Endodermal cell (in vitro differentiated cells): ENCODE results near the gene SNX9. TPM values are rescaled to one million over a fixed set of nuclear protein-coding genes. Genes with fewer than 3 reads are reported as not detected.

Experiments
- DNase-seq: peaks from one replicate; pipeline ENCODE4 v3.0.0-alpha.2; 2017
- H3K27ac ChIP-seq: 2 replicates; pipeline ENCODE4 v1.5.1; 2013; ENCODE audit warnings: mild to moderate bottlenecking, low read depth, low read length, moderate library complexity
- H3K27me3 ChIP-seq: 2 replicates; pipeline ENCODE4 v1.6.1; 2013; ENCODE audit warnings: mild to moderate bottlenecking, low read length, moderate library complexity; ENCODE audit not compliant: insufficient read depth, control insufficient read depth, poor library complexity, severe bottlenecking
- H3K36me3 ChIP-seq: 2 replicates; pipeline ENCODE4 v1.7.0; 2013; ENCODE audit warnings: mild to moderate bottlenecking, low read length, moderate library complexity; ENCODE audit not compliant: control insufficient read depth, insufficient read depth
- H3K4me1 ChIP-seq: one replicate; pipeline ENCODE4 v1.7.0; 2013; ENCODE audit warnings: low read length; ENCODE audit not compliant: control insufficient read depth, insufficient read depth
- H3K4me3 ChIP-seq: 2 replicates; pipeline ENCODE4 v1.5.1; 2013; ENCODE audit warnings: mild to moderate bottlenecking, low read length, moderate library complexity
- H3K9ac ChIP-seq: 2 replicates; pipeline ENCODE4 v1.6.1; 2013; ENCODE audit warnings: mild to moderate bottlenecking, low read length, moderate library complexity; ENCODE audit not compliant: poor library complexity, severe bottlenecking; ENCODE audit errors: extremely low read depth
- H3K9me3 ChIP-seq: 2 replicates; pipeline ENCODE4 v1.6.1; 2013; ENCODE audit warnings: mild to moderate bottlenecking, low read length, moderate library complexity; ENCODE audit not compliant: control insufficient read depth
- H3K27ac Mint-ChIP-seq: 2 replicates; pipeline ENCODE4 v1.8.0; 2020; ENCODE audit warnings: mixed read lengths
- H3K27me3 Mint-ChIP-seq: 2 replicates; pipeline ENCODE4 v1.8.0; 2021; ENCODE audit warnings: mild to moderate bottlenecking, mixed read lengths; ENCODE audit not compliant: insufficient read depth
- H3K36me3 Mint-ChIP-seq: 2 replicates; pipeline ENCODE4 v1.8.0; 2020; ENCODE audit warnings: low read depth, mixed read lengths
- H3K4me1 Mint-ChIP-seq: 2 replicates; pipeline ENCODE4 v1.8.0; 2020; ENCODE audit warnings: mixed read lengths
- H3K4me3 Mint-ChIP-seq: 2 replicates; pipeline ENCODE4 v1.8.0; 2020; ENCODE audit warnings: mild to moderate bottlenecking, moderate library complexity, mixed read lengths
- H3K9me3 Mint-ChIP-seq: 2 replicates; pipeline ENCODE4 v1.8.0; 2020; ENCODE audit warnings: mild to moderate bottlenecking, mixed read lengths
- WGBS, 2 experiments: methylation state at CpG; one replicate each; pipeline versions ENCODE4 v1.1.5 to v1.1.7; 2013; ENCODE audit warnings: missing lambda C conversion rate in 2 of 2, mixed read lengths in 1 of 2; ENCODE audit not compliant: insufficient coverage in 1 of 2, insufficient read length in 1 of 2; 5-methylcytosine and 5-hydroxymethylcytosine counted together
- total RNA-seq, 2 donors: library from RNA; stranded (reverse); fragmentation: NEBNext Ultra II Directional in 1 of 2; extraction: Animal tissue kit (Norgen Biotek cat#: 25700) in 1 of 2; gene quantifications; 2 replicates in 1 of 2; 3 replicates in 1 of 2; pipeline ENCODE4 v1.2.1, GENCODE V29; 2021
- TF ChIP-seq, protein P1 (sequence below): fragments of 200-600 bp; sonication (generic); conservative IDR thresholded peaks from 2 replicates; pipeline ENCODE4 v1.5.0; 2021; ENCODE audit warnings: antibody characterized with exemption, mild to moderate bottlenecking

Gene SNX9
- total RNA-seq, 2 donors from 2014 or later: 30.6 to 33.0 TPM

DNA sequence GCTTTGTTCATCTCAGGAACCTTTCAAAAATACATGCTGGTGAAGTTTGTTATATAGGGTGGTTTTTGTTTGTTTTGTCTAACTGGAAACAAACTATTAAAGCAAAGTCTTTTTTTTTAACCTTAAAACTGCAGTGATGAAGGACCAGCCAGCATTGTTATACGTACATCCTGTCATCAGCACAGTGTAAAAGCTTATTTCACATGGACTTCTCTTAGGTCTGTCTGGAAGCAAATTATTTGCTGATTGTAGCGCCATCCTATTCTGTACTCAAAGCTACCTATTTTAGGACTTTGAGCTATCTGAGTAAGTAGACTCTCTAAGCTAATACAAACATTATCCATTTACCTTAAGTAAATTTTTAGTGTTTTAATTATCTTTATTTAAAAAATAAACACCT, 61.7 kb downstream of the SNX9 start:
- no peak for DNase-seq
- no peaks in the 10 kb centered on the region for H3K27me3 Mint-ChIP-seq
- Histone ChIP-seq H3K27ac (no peak overlapping the region), H3K4me3 (no peak overlapping the region), H3K27me3 (no peaks in the 10 kb centered on the region), H3K9ac (no peak overlapping the region), H3K9me3 (no peaks in the 10 kb centered on the region), H3K36me3 (peaks cover 71% of the 10 kb centered on the region), H3K4me1 (peaks cover 8% of the 10 kb centered on the region)
- no peak overlapping the region for H3K27ac Mint-ChIP-seq
- peaks cover 59% of the 10 kb centered on the region for H3K36me3 Mint-ChIP-seq
- WGBS, 2 experiments: 80 to 97% methylated on average over 1 to 2 of the region's 2 CpGs
- no peak overlapping the region for H3K4me3 Mint-ChIP-seq
- TF ChIP-seq, protein P1, sequence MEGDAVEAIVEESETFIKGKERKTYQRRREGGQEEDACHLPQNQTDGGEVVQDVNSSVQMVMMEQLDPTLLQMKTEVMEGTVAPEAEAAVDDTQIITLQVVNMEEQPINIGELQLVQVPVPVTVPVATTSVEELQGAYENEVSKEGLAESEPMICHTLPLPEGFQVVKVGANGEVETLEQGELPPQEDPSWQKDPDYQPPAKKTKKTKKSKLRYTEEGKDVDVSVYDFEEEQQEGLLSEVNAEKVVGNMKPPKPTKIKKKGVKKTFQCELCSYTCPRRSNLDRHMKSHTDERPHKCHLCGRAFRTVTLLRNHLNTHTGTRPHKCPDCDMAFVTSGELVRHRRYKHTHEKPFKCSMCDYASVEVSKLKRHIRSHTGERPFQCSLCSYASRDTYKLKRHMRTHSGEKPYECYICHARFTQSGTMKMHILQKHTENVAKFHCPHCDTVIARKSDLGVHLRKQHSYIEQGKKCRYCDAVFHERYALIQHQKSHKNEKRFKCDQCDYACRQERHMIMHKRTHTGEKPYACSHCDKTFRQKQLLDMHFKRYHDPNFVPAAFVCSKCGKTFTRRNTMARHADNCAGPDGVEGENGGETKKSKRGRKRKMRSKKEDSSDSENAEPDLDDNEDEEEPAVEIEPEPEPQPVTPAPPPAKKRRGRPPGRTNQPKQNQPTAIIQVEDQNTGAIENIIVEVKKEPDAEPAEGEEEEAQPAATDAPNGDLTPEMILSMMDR: no peak
- peaks cover 23% of the 10 kb centered on the region for H3K4me1 Mint-ChIP-seq
- no peaks in the 10 kb centered on the region for H3K9me3 Mint-ChIP-seq

DNA sequence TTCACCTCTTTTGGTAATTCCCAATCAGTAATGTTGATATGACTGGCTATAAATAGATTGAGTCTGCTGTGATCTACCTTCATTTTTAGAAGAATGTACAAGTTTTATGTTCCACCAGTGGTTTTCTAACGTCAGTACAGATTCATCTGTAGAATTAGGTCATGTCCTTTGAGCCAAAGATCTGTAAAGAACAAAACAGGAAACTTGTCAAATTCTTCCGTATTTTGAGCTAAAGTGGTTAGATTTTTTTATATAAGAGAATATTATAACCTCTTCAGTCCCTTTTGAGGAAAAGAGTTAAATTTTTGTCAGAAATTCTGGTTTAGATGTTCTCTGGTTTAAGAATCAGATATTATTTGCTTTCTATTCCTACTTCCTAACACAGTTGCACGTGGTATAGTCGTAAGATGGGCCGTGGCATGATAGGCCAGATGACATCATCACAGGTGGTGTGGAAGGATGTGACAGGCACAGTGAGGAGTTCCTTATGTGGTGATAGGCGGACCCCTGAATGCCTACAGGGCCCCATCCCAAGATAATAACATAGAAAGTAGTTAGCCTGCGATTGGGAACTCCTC, 62.3 kb downstream of the SNX9 start:
- Mint-ChIP-seq H3K9me3 (no peaks in the 10 kb centered on the region), H3K4me3 (no peak overlapping the region), H3K4me1 (peaks cover 21% of the 10 kb centered on the region), H3K36me3 (peaks cover 59% of the 10 kb centered on the region), H3K27ac (no peak overlapping the region), H3K27me3 (no peaks in the 10 kb centered on the region)
- no peak overlapping the region for H3K9ac ChIP-seq
- H3K4me3 ChIP-seq: no peak overlapping the region
- no peak overlapping the region for H3K27ac ChIP-seq
- WGBS, 2 experiments: 93 to 100% methylated on average over 7 of the region's 7 CpGs
- H3K27me3 ChIP-seq: no peaks in the 10 kb centered on the region
- DNase-seq: no peak
- TF ChIP-seq, protein P1: no peak
- H3K4me1 ChIP-seq: peaks cover 7% of the 10 kb centered on the region
- no peaks in the 10 kb centered on the region for H3K9me3 ChIP-seq
- peaks cover 71% of the 10 kb centered on the region for H3K36me3 ChIP-seq

DNA sequence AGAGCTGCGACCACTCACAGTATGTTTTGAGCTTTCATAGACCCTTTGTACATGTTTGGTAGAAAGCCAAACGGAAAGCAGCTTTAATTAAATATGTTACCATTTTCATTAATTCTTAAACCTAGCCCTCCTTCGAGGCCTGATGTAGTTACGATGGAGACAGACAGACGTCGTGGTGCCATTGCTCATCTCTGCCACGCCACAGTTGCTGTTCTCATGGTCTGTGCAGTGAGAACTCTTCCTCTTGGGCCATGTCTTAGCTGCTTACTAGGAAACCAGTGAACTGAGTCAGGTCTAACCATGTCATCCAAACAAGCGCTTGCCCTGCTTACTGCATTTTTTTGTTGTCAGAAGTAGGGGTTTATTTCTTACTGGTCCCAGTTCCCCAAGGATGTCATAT, 62.8 kb downstream of the SNX9 start:
- H3K27ac Mint-ChIP-seq: no peak overlapping the region
- H3K4me1 Mint-ChIP-seq: peaks cover 22% of the 10 kb centered on the region
- Histone ChIP-seq H3K9ac (no peak overlapping the region), H3K4me1 (peaks cover 7% of the 10 kb centered on the region), H3K27me3 (no peaks in the 10 kb centered on the region), H3K9me3 (no peaks in the 10 kb centered on the region), H3K36me3 (peaks cover 71% of the 10 kb centered on the region), H3K27ac (no peak overlapping the region), H3K4me3 (no peak overlapping the region)
- H3K4me3 Mint-ChIP-seq: no peak overlapping the region
- TF ChIP-seq, protein P1: no peak
- no peak for DNase-seq
- WGBS, 2 experiments: 94 to 100% methylated on average over 5 to 8 of the region's 8 CpGs
- no peaks in the 10 kb centered on the region for H3K9me3 Mint-ChIP-seq
- no peaks in the 10 kb centered on the region for H3K27me3 Mint-ChIP-seq
- H3K36me3 Mint-ChIP-seq: peaks cover 59% of the 10 kb centered on the region
